Uterus (tissue), 4 donors: ENCODE measurements around the gene SIGLEC7. TPM values are rescaled to one million over a fixed set of nuclear protein-coding genes. Genes with fewer than 3 reads are reported as not detected.

ENCODE experiments used
- DNase-seq, 2 donors: peaks; one replicate each; pipeline ENCODE4 v3.0.0-alpha.2; 2019 to 2020
- H3K27ac ChIP-seq, 2 donors: fragments of 200-600 bp; sonication (generic); 1 replicate in 1 of 2; 2 replicates in 1 of 2; pipeline ENCODE4 v1.5.1; 2016 to 2018
- H3K27me3 ChIP-seq, 2 donors: fragments of 200-600 bp; sonication (generic); one replicate each; pipeline ENCODE4 v1.5.1; 2018 to 2019; ENCODE audit warnings: control low read depth in 1 of 2
- H3K36me3 ChIP-seq, 2 donors: fragments of 200-600 bp; sonication (generic); one replicate each; pipeline ENCODE4 v1.5.1; 2019; ENCODE audit warnings: control low read depth in 1 of 2
- H3K4me1 ChIP-seq, 2 donors: fragments of 200-600 bp; sonication (generic); one replicate each; pipeline ENCODE4 v1.5.1; 2018 to 2019; ENCODE audit warnings: control low read depth in 1 of 2
- H3K4me3 ChIP-seq, 2 donors: fragments of 200-600 bp; sonication (generic); 1 replicate in 1 of 2; 2 replicates in 1 of 2; pipeline ENCODE4 v1.5.1; 2018 to 2019; ENCODE audit warnings: mild to moderate bottlenecking in 1 of 2
- H3K9me3 ChIP-seq, 2 donors: fragments of 200-600 bp; sonication (generic); one replicate each; pipeline ENCODE4 v1.5.1; 2019; ENCODE audit warnings: control low read depth in 1 of 2
- CTCF ChIP-seq, 4 experiments: fragments of 200-600 bp in 2 of 4; fragments of 450-650 bp in 2 of 4; sonication (generic) in 2 of 4; IDR thresholded peaks; one replicate each; pipeline ENCODE4 v1.5.1; 2016 to 2019; ENCODE audit warnings: antibody characterized with exemption in 4 of 4, mild to moderate bottlenecking in 2 of 4, moderate library complexity in 1 of 4
- POLR2A ChIP-seq, 2 donors: fragments of 450-650 bp; IDR thresholded peaks; one replicate each; pipeline ENCODE4 v1.6.1; 2016; ENCODE audit warnings: antibody characterized with exemption in 2 of 2, mild to moderate bottlenecking in 1 of 2, moderate library complexity in 1 of 2
- intact Hi-C: fragments of 100-400 bp; cut with DNase I; formaldehyde crosslinking; loops from one replicate; pipeline ENCODE4 v1.15.1; 2023; ENCODE audit warnings: low total_unique reads
- total RNA-seq, 4 donors: library from RNA; depleted of rRNA in 3 of 4; stranded (reverse); fragments of >200 nt in 3 of 4; gene quantifications; one replicate each; pipeline versions ENCODE4 v1.1.0 to v1.2.4, GENCODE V29; 2014 to 2023
- donor health status: DM: yes; HTN: yes; CAD: no.

Gene SIGLEC7
- total RNA-seq, 4 donors from 2014 or later, result 0.14 to 0.59 TPM; not detected in 2

GRCh38 chr19:51101171-51101865 lies 40.8 kb upstream of the SIGLEC7 start:
- intact Hi-C loops, result no loop called here
- Histone ChIP-seq H3K27ac (no peak overlapping the region), H3K36me3 (no peaks in the 10 kb centered on the region), H3K4me1 (no peaks in the 10 kb centered on the region), H3K4me3 (no peak overlapping the region), H3K27me3 (no peaks in the 10 kb centered on the region), H3K9me3 (no peaks in the 10 kb centered on the region)
- peak in 1 of 2 donors; percentile 54 for DNase-seq
- TF ChIP-seq POLR2A (IDR thresholded peaks at IDR 0.05) (no peak), CTCF (IDR thresholded peaks at IDR 0.05) (no peak)

GRCh38 chr19:51102991-51103390 lies 39.1 kb upstream of the SIGLEC7 start:
- Histone ChIP-seq H3K36me3 (no peaks in the 10 kb centered on the region), H3K27me3 (no peaks in the 10 kb centered on the region), H3K27ac (no peak overlapping the region), H3K4me3 (no peak overlapping the region), H3K9me3 (no peaks in the 10 kb centered on the region), H3K4me1 (peaks cover 7 to 8% of the 10 kb centered on the region in 2 donors)
- DNase-seq, result no peak
- intact Hi-C loops, result no loop called here
- TF ChIP-seq POLR2A (IDR thresholded peaks at IDR 0.05) (no peak), CTCF (IDR thresholded peaks at IDR 0.05) (no peak)

GRCh38 chr19:51103926-51104341 lies 38.2 kb upstream of the SIGLEC7 start:
- Histone ChIP-seq H3K27me3 (no peaks in the 10 kb centered on the region), H3K36me3 (no peaks in the 10 kb centered on the region), H3K27ac (no peak overlapping the region), H3K4me3 (no peak overlapping the region), H3K4me1 (peaks cover 7 to 8% of the 10 kb centered on the region in 2 donors), H3K9me3 (no peaks in the 10 kb centered on the region)
- intact Hi-C loops, result no loop called here
- TF ChIP-seq CTCF (IDR thresholded peaks at IDR 0.05) (no peak), POLR2A (IDR thresholded peaks at IDR 0.05) (no peak)
- DNase-seq, result no peak

GRCh38 chr19:51107406-51108065 lies 34.6 kb upstream of the SIGLEC7 start:
- no peak for DNase-seq
- TF ChIP-seq CTCF (IDR thresholded peaks at IDR 0.05), result no peak
- TF ChIP-seq POLR2A (IDR thresholded peaks at IDR 0.05), result no peak
- intact Hi-C loops, result no loop called here
- Histone ChIP-seq H3K27ac (peak overlapping the region; percentile 49 to 65), H3K36me3 (no peaks in the 10 kb centered on the region), H3K4me1 (peaks cover 7 to 8% of the 10 kb centered on the region in 2 donors), H3K4me3 (peak overlapping the region; percentile 75 to 97), H3K27me3 (no peaks in the 10 kb centered on the region), H3K9me3 (no peaks in the 10 kb centered on the region)
